Measurements from ENCODE around the gene LMCD1. TPM values are rescaled to one million over a fixed set of nuclear protein-coding genes. Genes with fewer than 3 reads are reported as not detected.

Gene LMCD1
- polyA plus RNA-seq, 1 of the 3 experiments (the other 2 are of a cell fraction) = 23.6 TPM

- Histone ChIP-seq H3K4me2 (no peak overlapping the region), H3K4me3 (ENCODE audit: low read depth in 2 of 2, low read length in 1 of 2) (no peak overlapping the region), H3K9me2 (no peaks in the 10 kb centered on the region), H4K20me1 (ENCODE audit: insufficient read depth) (no peaks in the 10 kb centered on the region), H3K27ac (ENCODE audit: low read depth in 2 of 2, low read length in 1 of 2) (no peak overlapping the region), H3K9ac (no peak overlapping the region), H3K36me3 (replicated peaks in 1 of 2; ENCODE audit: control insufficient read depth in 1 of 2, insufficient read depth in 2 of 2, low read length in 1 of 2) (no peaks in the 10 kb centered on the region), H3K27me3 (ENCODE audit: insufficient read depth) (no peaks in the 10 kb centered on the region), H3K4me1 (ENCODE audit: control insufficient read depth in 1 of 2, insufficient read depth in 2 of 2, low read depth in 1 of 2, low read length in 1 of 2) (no peaks in the 10 kb centered on the region; a peak in 1 of 4 replicates), H3K79me2 (ENCODE audit: insufficient read depth) (no peaks in the 10 kb centered on the region), H3F3A (replicated peaks; ENCODE audit: insufficient read depth) (no peaks in the 10 kb centered on the region), H3K9me3 (no peaks in the 10 kb centered on the region), H2AFZ (ENCODE audit: low read depth) (no peak overlapping the region)
- TF ChIP-seq FOXM1 (IDR thresholded peaks at IDR 0.05; ENCODE audit: low read depth) = no peak
- no peak for TF ChIP-seq RFX5 (IDR thresholded peaks at IDR 0.05; ENCODE audit: low read length)
- TF ChIP-seq MAX (IDR thresholded peaks at IDR 0.05; ENCODE audit: low read depth) = no peak
- POLR2A ChIA-PET = no interaction called here
- CTCF ChIA-PET = interaction anchor here (1.0 to 1.4 kb wide), 3 partner anchors 13 to 192 kb away, joined by 3 to 6 read pairs (median 3); no protein-coding TSS in a partner anchor
- WGBS (ENCODE audit: low lambda C conversion rate) = 81% methylated on average over 11 of the region's 11 CpGs
- DNase-seq = no peak
Observed at GRCh38 chr3:8470801-8471200, 30.8 kb upstream of the LMCD1 start.

- H3K9me2 ChIP-seq = no peaks in the 10 kb centered on the region
- POLR2A ChIA-PET = no interaction called here
- no peaks in the 10 kb centered on the region for H4K20me1 ChIP-seq (ENCODE audit: insufficient read depth)
- DNase-seq = no peak
- no peak for TF ChIP-seq GATA2 (CRISPR knock-in tag; IDR thresholded peaks at IDR 0.05)
- H3K36me3 ChIP-seq (replicated peaks in 1 of 2; ENCODE audit: control insufficient read depth in 1 of 2, insufficient read depth in 2 of 2, low read length in 1 of 2) = no peaks in the 10 kb centered on the region
- H3K4me1 ChIP-seq (ENCODE audit: control insufficient read depth in 1 of 2, insufficient read depth in 2 of 2, low read depth in 1 of 2, low read length in 1 of 2) = no peaks in the 10 kb centered on the region; a peak in 1 of 4 replicates
- no peaks in the 10 kb centered on the region for H3K9me3 ChIP-seq
- WGBS (ENCODE audit: low lambda C conversion rate) = 86% methylated on average over 1 of the region's 2 CpGs
- no peak overlapping the region for H3K4me3 ChIP-seq (ENCODE audit: low read depth in 2 of 2, low read length in 1 of 2)
- H2AFZ ChIP-seq (ENCODE audit: low read depth) = no peak overlapping the region
- H3K79me2 ChIP-seq (ENCODE audit: insufficient read depth) = no peaks in the 10 kb centered on the region
- H3K27me3 ChIP-seq (ENCODE audit: insufficient read depth) = no peaks in the 10 kb centered on the region
- no peak overlapping the region for H3K9ac ChIP-seq
- CTCF ChIA-PET = interaction anchor here (0.8 to 1.7 kb wide), 2 partner anchors 11 to 22 kb away, joined by 3 to 6 read pairs; no protein-coding TSS in a partner anchor
- H3K4me2 ChIP-seq = no peak overlapping the region
- H3F3A ChIP-seq (replicated peaks; ENCODE audit: insufficient read depth) = no peaks in the 10 kb centered on the region
- no peak overlapping the region for H3K27ac ChIP-seq (ENCODE audit: low read depth in 2 of 2, low read length in 1 of 2)
Observed at GRCh38 chr3:8472549-8472948, 29.1 kb upstream of the LMCD1 start.

GRCh38 chr3:8473029-8473428, 28.6 kb upstream of the LMCD1 start:
- H2AFZ ChIP-seq (ENCODE audit: low read depth) = no peak overlapping the region
- no peaks in the 10 kb centered on the region; a peak in 1 of 4 replicates for H3K4me1 ChIP-seq (ENCODE audit: control insufficient read depth in 1 of 2, insufficient read depth in 2 of 2, low read depth in 1 of 2, low read length in 1 of 2)
- no peaks in the 10 kb centered on the region for H3K27me3 ChIP-seq (ENCODE audit: insufficient read depth)
- H3K9me3 ChIP-seq = no peaks in the 10 kb centered on the region
- H4K20me1 ChIP-seq (ENCODE audit: insufficient read depth) = no peaks in the 10 kb centered on the region
- H3F3A ChIP-seq (replicated peaks; ENCODE audit: insufficient read depth) = no peaks in the 10 kb centered on the region
- H3K36me3 ChIP-seq (replicated peaks in 1 of 2; ENCODE audit: control insufficient read depth in 1 of 2, insufficient read depth in 2 of 2, low read length in 1 of 2) = no peaks in the 10 kb centered on the region
- no peak overlapping the region for H3K4me3 ChIP-seq (ENCODE audit: low read depth in 2 of 2, low read length in 1 of 2)
- no peak overlapping the region for H3K9ac ChIP-seq
- DNase-seq = no peak
- POLR2A ChIA-PET = no interaction called here
- no peaks in the 10 kb centered on the region for H3K79me2 ChIP-seq (ENCODE audit: insufficient read depth)
- CTCF ChIA-PET = interaction anchor here (0.8 to 1.7 kb wide), 2 partner anchors 11 to 22 kb away, joined by 3 to 6 read pairs; no protein-coding TSS in a partner anchor
- H3K9me2 ChIP-seq = no peaks in the 10 kb centered on the region
- H3K4me2 ChIP-seq = no peak overlapping the region
- WGBS (ENCODE audit: low lambda C conversion rate) = 95% methylated on average over 4 of the region's 4 CpGs
- H3K27ac ChIP-seq (ENCODE audit: low read depth in 2 of 2, low read length in 1 of 2) = no peak overlapping the region
- no peak for TF ChIP-seq NFIC (IDR thresholded peaks at IDR 0.05; ENCODE audit: borderline replicate concordance)
- TF ChIP-seq MXI1 (IDR thresholded peaks at IDR 0.05; ENCODE audit: low read depth, low read length) = no peak
- TF ChIP-seq RFX5 (IDR thresholded peaks at IDR 0.05; ENCODE audit: low read length) = no peak
- no peak for TF ChIP-seq ELF1 (IDR thresholded peaks at IDR 0.05)
- TF ChIP-seq MEF2A (IDR thresholded peaks at IDR 0.05; ENCODE audit: borderline replicate concordance, low read depth) = no peak
- no peak for TF ChIP-seq USF2 (IDR thresholded peaks at IDR 0.05; ENCODE audit: borderline replicate concordance, low read depth, low read length)
- no peak for TF ChIP-seq CTCF (IDR thresholded peaks at IDR 0.05)
- no peak for TF ChIP-seq MAX (IDR thresholded peaks at IDR 0.05; ENCODE audit: low read depth)
- no peak for TF ChIP-seq FOXM1 (IDR thresholded peaks at IDR 0.05; ENCODE audit: low read depth)
- TF ChIP-seq REST (IDR thresholded peaks at IDR 0.05; ENCODE audit: low read depth, low read length) = no peak
- TF ChIP-seq PBX3 (IDR thresholded peaks at IDR 0.05) = no peak
